ENCODE data around the gene WWP2. TPM values are rescaled to one million over a fixed set of nuclear protein-coding genes. Genes with fewer than 3 reads are reported as not detected.

Gene WWP2
- 100 to 1,000 TPM in 1 of 2 donors, 10 to 100 TPM in 1; 73.2 to 102 TPM for total RNA-seq

GRCh38 chr16:69761983-69762813 is at the start of gene WWP2:
TSS of gene WWP2 (plus strand) at chr16:69762332. CDS start at chr16:69787011, 24,679 bp downstream.
- intact Hi-C loops (cut with DNase I) = no loop called here
- H3K36me3 ChIP-seq = no peaks in the 10 kb centered on the region
- H3K4me1 ChIP-seq = peaks cover 4% of the 10 kb centered on the region
- peak; percentile 75 for DNase-seq
- H3K27me3 ChIP-seq = no peaks in the 10 kb centered on the region
- peak within 1 kb of the TSS; percentile 91 for H3K4me3 ChIP-seq
- peak within 1 kb of the TSS; percentile 96 to 99 for H3K9ac ChIP-seq (ENCODE audit: low read depth in 2 of 2, low read length in 2 of 2)
- H3K27ac ChIP-seq = peak within 1 kb of the TSS; percentile 90
- TF ChIP-seq, protein P1, sequence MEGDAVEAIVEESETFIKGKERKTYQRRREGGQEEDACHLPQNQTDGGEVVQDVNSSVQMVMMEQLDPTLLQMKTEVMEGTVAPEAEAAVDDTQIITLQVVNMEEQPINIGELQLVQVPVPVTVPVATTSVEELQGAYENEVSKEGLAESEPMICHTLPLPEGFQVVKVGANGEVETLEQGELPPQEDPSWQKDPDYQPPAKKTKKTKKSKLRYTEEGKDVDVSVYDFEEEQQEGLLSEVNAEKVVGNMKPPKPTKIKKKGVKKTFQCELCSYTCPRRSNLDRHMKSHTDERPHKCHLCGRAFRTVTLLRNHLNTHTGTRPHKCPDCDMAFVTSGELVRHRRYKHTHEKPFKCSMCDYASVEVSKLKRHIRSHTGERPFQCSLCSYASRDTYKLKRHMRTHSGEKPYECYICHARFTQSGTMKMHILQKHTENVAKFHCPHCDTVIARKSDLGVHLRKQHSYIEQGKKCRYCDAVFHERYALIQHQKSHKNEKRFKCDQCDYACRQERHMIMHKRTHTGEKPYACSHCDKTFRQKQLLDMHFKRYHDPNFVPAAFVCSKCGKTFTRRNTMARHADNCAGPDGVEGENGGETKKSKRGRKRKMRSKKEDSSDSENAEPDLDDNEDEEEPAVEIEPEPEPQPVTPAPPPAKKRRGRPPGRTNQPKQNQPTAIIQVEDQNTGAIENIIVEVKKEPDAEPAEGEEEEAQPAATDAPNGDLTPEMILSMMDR (IDR thresholded peaks at IDR 0.05) = no peak
- no peaks in the 10 kb centered on the region for H3K9me3 ChIP-seq

GRCh38 chr16:69712914-69713581 is 49.1 kb upstream of the WWP2 start:
- no peak overlapping the region for H3K9ac ChIP-seq (ENCODE audit: low read depth in 2 of 2, low read length in 2 of 2)
- TF ChIP-seq, protein P1 (IDR thresholded peaks at IDR 0.05) = no peak
- intact Hi-C loops (cut with DNase I) = no loop called here
- no peak for DNase-seq
- H3K27ac ChIP-seq = no peak overlapping the region
- no peaks in the 10 kb centered on the region for H3K9me3 ChIP-seq
- no peaks in the 10 kb centered on the region for H3K27me3 ChIP-seq
- H3K4me1 ChIP-seq = no peaks in the 10 kb centered on the region
- no peaks in the 10 kb centered on the region for H3K36me3 ChIP-seq
- no peak overlapping the region for H3K4me3 ChIP-seq

GRCh38 chr16:69717066-69717465 is 45.1 kb upstream of the WWP2 start:
- Histone ChIP-seq H3K27me3 (no peaks in the 10 kb centered on the region), H3K4me3 (no peak overlapping the region), H3K4me1 (peaks cover 4% of the 10 kb centered on the region), H3K9me3 (no peaks in the 10 kb centered on the region), H3K9ac (ENCODE audit: low read depth in 2 of 2, low read length in 2 of 2) (no peak overlapping the region), H3K36me3 (no peaks in the 10 kb centered on the region), H3K27ac (no peak overlapping the region)
- TF ChIP-seq, protein P1 (IDR thresholded peaks at IDR 0.05) = no peak
- intact Hi-C loops (cut with DNase I) = no loop called here
- no peak for DNase-seq

DNA sequence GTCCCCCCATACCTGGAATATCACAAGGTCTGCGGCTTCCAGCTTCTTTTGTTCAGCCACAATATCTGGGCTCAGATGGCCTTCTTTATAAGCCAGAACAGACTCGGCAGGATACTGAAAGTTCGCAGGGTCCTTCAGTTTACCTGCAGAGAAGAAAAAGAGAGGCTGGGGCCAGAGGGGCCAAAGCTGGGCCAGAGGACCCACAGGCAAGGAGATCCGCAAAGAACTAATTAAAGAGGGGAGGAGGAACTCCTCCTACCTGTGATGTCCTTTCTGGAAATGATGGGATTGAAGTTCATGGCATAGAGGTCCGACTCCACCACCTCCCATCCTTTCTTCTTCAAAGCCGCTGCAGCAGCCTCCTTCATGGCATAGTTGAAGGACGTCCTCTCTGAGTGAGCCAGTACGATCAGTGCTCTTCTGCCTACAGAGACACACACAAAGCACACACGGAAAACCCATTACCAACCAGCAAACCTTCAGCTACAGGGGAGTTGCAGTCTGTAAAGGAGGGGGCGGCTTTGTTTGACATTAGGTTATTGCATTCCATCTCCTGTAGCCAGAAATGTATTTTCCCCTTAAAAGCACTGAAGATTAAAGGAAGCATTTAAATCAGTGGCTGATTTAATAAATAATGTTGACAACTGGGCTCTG is 43.9 kb upstream of the WWP2 start:
- no peak overlapping the region for H3K27ac ChIP-seq
- no peaks in the 10 kb centered on the region for H3K9me3 ChIP-seq
- no peaks in the 10 kb centered on the region for H3K27me3 ChIP-seq
- no peak overlapping the region for H3K9ac ChIP-seq (ENCODE audit: low read depth in 2 of 2, low read length in 2 of 2)
- no peak for DNase-seq
- TF ChIP-seq, protein P1 (IDR thresholded peaks at IDR 0.05) = no peak
- H3K4me3 ChIP-seq = no peak overlapping the region
- peaks cover 4% of the 10 kb centered on the region for H3K4me1 ChIP-seq
- intact Hi-C loops (cut with DNase I) = no loop called here
- no peaks in the 10 kb centered on the region for H3K36me3 ChIP-seq

- H3K9me3 ChIP-seq = no peaks in the 10 kb centered on the region
- intact Hi-C loops (cut with DNase I) = no loop called here
- no peaks in the 10 kb centered on the region for H3K27me3 ChIP-seq
- H3K9ac ChIP-seq (ENCODE audit: low read depth in 2 of 2, low read length in 2 of 2) = no peak overlapping the region
- TF ChIP-seq, protein P1 (IDR thresholded peaks at IDR 0.05) = no peak
- H3K27ac ChIP-seq = no peak overlapping the region
- DNase-seq = no peak
- H3K4me3 ChIP-seq = no peak overlapping the region
- peaks cover 8% of the 10 kb centered on the region for H3K4me1 ChIP-seq
- H3K36me3 ChIP-seq = no peaks in the 10 kb centered on the region
These were observed 41.2 kb upstream of the WWP2 start for GRCh38 chr16:69720822-69721430.
